ENCODE results near the gene RHBDF2.

Gene RHBDF2

DNA sequence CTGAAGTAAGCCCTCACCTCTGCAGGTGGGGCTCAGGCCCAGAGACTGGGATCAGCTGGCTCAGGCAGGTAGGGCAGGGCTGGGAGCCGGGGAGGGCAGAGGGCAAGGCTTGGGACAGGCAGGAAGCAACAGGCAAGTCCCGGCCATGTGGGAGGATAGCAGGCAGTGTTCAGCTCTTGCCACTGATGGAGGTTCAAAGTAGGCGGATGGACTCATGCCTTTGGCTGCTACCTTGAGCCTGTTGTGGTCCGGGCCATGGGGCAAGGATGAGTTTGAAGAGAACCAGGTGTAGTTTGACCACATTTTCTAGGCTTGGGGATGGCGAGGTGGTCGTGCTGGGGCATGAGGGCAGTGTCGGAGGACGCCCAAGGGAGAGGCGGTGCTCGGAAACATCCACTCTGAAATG is 41.3 kb upstream of the RHBDF2 start:
- no peak overlapping the region for H3K4me3 Mint-ChIP-seq
- H3K9me3 Mint-ChIP-seq: no peaks in the 10 kb centered on the region
- no peaks in the 10 kb centered on the region for H3K36me3 Mint-ChIP-seq
- H3K27ac Mint-ChIP-seq: no peak overlapping the region
- no peak for DNase-seq
- peaks cover 5% of the 10 kb centered on the region for H3K4me1 Mint-ChIP-seq
- CTCF ChIA-PET: no interaction called here
- peaks cover 79% of the 10 kb centered on the region for H3K27me3 Mint-ChIP-seq

DNA sequence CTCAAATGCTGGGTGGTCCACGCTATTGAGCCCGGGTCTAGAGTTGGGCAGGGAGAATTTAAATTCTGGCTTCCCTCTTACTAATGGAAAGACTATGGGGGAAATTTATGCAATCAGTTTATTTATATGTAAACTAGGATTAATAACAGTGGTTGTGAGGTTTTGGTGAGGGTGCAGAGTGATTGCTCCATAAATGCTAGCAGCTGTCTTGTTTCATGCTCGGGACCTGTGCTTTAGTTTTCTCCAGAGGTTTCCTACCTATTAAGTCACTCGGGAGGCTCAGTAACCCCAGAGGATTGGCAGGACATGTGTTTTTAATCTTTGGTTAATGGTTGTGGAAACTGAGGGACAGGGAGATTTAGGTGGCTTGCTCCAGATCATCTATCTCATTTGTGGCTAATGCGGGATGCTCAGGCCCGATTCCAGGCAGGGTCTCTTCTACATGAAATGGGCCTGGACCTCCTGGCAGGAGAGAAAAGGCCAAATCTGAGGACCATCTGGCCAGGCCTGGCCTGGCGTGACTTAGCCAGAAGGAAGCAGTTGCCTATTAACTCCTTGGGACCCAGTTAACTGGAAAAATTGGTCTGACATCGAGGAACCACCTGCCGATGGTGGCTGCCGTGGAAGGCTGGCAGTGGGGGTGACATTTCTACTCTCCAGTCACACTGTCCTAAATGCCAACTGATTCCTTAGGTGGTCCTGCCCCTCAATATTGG is 40.7 kb upstream of the RHBDF2 start:
- Mint-ChIP-seq H3K4me1 (peaks cover 5% of the 10 kb centered on the region), H3K4me3 (no peak overlapping the region), H3K27ac (no peak overlapping the region), H3K9me3 (no peaks in the 10 kb centered on the region), H3K27me3 (peaks cover 85% of the 10 kb centered on the region), H3K36me3 (no peaks in the 10 kb centered on the region)
- CTCF ChIA-PET: no interaction called here
- DNase-seq: no peak

DNA sequence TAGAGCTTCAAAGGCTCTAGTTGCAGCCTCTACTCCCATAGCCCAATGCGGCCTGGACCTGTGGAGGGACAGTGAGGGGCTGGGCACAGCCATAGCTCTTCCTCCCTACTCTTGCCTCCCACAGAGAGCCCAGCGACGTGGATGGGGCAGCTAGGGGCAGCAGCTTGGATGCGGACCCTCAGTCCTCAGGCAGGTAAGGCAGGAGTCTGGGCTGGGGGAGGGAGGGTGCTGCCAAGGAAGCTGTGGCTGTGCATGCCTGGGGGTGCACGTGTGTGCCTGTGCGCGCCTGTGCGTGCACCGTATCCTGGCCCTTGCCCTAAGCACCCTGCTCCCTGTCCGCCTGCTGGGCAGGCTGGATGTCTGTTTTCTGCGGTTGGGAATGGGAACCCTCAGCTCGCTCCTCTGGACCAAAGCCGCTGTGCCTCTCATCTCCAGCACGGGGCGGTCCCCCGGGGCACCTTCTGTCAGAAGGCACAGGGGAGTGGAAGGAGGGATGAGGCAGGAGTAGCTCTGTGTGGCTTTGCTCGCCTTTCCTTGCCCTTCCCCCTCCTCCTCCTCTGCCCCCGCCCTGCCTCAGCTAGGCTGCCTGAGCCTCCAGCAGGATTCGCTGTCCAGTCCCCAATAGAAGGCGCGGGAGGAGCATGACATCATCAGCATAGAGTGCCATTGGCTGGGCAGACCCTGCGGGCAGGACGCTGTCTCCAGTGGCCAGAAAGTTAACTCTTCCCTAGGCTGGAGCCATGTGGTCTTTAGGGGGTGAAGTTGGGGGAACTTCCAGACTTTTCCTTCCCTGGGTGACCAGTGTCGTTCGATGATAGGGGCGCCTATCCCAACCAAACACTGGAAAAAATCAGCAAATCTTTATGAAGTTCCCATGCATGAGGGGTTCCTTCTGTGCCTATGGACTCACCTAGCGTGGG is 39.4 kb upstream of the RHBDF2 start:
- DNase-seq: peak; percentile 58

DNA sequence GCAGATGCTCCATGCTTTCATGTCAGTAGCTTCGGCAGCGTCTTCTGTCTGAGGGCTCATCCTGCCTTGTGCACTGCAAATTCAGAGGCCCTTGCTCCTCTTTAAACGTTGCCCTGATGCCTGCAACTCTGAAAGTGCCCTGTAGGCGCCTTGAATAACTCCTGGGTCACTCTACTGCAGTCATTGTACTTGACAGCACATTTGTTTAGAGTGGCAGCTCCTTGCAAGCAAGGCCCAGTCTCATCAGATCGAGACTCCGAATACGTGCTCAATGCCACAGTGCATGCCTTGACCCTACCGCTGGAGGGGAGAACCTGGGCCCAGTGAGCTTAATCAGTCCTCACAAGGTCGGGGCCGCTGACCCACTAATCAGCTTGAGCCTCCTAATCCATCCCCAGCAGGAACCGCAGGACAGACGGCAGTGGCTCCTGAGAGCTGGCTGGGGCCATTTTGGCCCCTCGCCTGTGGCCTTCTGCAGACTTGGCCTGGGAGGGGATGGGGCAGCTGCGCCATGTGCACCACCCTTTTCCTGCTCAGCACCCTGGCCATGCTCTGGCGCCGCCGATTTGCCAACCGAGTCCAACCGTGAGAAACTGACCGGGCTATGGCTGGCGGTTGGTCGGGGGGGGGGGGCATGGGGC is 38.5 kb upstream of the RHBDF2 start, which contains the start of gene PRCD:
PRCD (plus strand) TSS at position 414 of the 641 bp plus-strand sequence; CDS start at position 512, 98 bp downstream.
- no peak within 1 kb of the TSS for H3K27ac Mint-ChIP-seq
- H3K4me1 Mint-ChIP-seq: peaks cover 5% of the 10 kb centered on the region
- peaks cover 100% of the 10 kb centered on the region for H3K27me3 Mint-ChIP-seq
- H3K4me3 Mint-ChIP-seq: no peak within 1 kb of the TSS
- no peak for DNase-seq
- no peaks in the 10 kb centered on the region for H3K36me3 Mint-ChIP-seq
- no peaks in the 10 kb centered on the region for H3K9me3 Mint-ChIP-seq
- CTCF ChIA-PET: interaction anchor here (1.1 to 1.4 kb wide), 3 partner anchors 10 to 84 kb away, joined by 3 to 6 read pairs (median 3); no protein-coding TSS in a partner anchor

More for the DNA sequence above, 39.4 kb upstream of the RHBDF2 start:
- Mint-ChIP-seq H3K9me3 (no peaks in the 10 kb centered on the region), H3K4me1 (peaks cover 5% of the 10 kb centered on the region), H3K27me3 (peaks cover 98% of the 10 kb centered on the region), H3K27ac (no peak overlapping the region), H3K36me3 (no peaks in the 10 kb centered on the region), H3K4me3 (no peak overlapping the region)
- CTCF ChIA-PET: interaction anchor here (0.6 to 1.4 kb wide), 5 partner anchors 9 to 901 kb away, joined by 3 to 6 read pairs (median 3); no protein-coding TSS in a partner anchor

GRCh38 chr17:76538941-76539570 is 37.8 kb upstream of the RHBDF2 start:
- DNase-seq: no peak
- peaks cover 5% of the 10 kb centered on the region for H3K4me1 Mint-ChIP-seq
- CTCF ChIA-PET: interaction anchor here (1.1 kb wide), 1 partner anchor 10 kb away, joined by 3 read pairs; no protein-coding TSS in a partner anchor
- H3K9me3 Mint-ChIP-seq: no peaks in the 10 kb centered on the region
- H3K27ac Mint-ChIP-seq: no peak overlapping the region
- H3K36me3 Mint-ChIP-seq: no peaks in the 10 kb centered on the region
- peaks cover 100% of the 10 kb centered on the region for H3K27me3 Mint-ChIP-seq
- H3K4me3 Mint-ChIP-seq: no peak overlapping the region

DNA sequence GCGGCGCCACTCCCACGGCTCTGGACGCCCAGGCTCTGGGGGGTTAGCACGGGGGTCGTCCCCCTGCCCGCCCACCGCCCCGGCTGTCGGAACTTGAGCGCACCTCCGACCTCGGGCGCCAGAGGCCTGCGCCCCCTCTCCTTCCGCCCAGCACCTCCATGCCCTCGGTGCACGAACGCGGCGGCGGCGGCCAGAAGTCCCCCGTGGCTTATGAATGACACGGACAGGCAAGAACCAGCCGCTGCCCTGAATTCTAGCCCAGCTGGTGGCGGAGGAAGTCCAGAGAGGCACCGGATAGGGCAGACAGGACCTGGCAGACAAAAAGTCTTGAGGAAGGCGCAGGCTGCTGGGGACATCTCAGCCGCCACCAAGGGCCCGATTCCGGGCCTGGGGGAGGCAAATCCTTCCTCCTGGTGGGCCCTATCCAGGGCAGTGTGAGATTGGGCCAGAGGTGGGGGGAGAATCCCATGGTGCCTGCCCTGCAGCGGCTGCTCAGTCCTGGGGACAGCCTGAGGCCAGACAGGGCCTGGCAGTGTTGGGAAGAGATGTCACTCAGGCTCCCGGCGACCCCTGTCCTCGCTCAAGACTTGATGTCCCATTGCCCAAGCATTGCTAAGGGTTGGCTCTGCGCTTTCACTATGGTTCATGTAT is 37.2 kb upstream of the RHBDF2 start:
- Mint-ChIP-seq H3K4me1 (peaks cover 5% of the 10 kb centered on the region), H3K4me3 (no peak overlapping the region), H3K9me3 (no peaks in the 10 kb centered on the region), H3K27me3 (peaks cover 99% of the 10 kb centered on the region), H3K27ac (no peak overlapping the region), H3K36me3 (no peaks in the 10 kb centered on the region)
- CTCF ChIA-PET: no interaction called here
- DNase-seq: no peak

GRCh38 chr17:76537578-76538280 is 36.5 kb upstream of the RHBDF2 start, which contains the start of gene CYGB:
Gene CYGB (minus strand): TSS chr17:76537709. CDS start chr17:76537542, 167 bp downstream.
- Mint-ChIP-seq H3K4me1 (peaks cover 5% of the 10 kb centered on the region), H3K27me3 (peaks cover 97% of the 10 kb centered on the region), H3K36me3 (no peaks in the 10 kb centered on the region), H3K4me3 (no peak within 1 kb of the TSS), H3K9me3 (no peaks in the 10 kb centered on the region), H3K27ac (no peak within 1 kb of the TSS)
- peak; percentile 47 for DNase-seq
- CTCF ChIA-PET: interaction anchor here (0.6 to 1.5 kb wide), 3 partner anchors 9 to 39 kb away, joined by 3 to 5 read pairs (median 3); no protein-coding TSS in a partner anchor

DNA sequence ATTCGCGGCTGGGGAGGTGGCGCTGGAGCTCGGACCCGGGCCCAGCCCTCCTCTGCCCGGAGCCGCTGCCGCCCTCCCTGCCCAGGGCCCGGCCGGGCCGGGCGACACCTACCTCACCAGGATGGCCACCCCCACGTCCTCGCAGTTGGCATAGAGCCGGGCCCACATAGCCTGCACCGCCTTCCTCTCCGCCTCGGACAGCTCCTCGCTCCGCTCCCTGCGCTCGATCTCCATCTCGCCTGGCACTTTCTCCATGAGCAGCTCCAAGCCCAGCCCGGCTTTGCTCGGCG is 36.0 kb upstream of the RHBDF2 start:
- Mint-ChIP-seq H3K9me3 (no peaks in the 10 kb centered on the region), H3K36me3 (no peaks in the 10 kb centered on the region), H3K27me3 (peaks cover 97% of the 10 kb centered on the region), H3K27ac (no peak overlapping the region), H3K4me3 (no peak overlapping the region), H3K4me1 (peaks cover 5% of the 10 kb centered on the region)
- CTCF ChIA-PET: interaction anchor here (0.6 to 1.5 kb wide), 3 partner anchors 9 to 40 kb away, joined by 3 to 5 read pairs (median 3); no protein-coding TSS in a partner anchor
- no peak for DNase-seq

DNA sequence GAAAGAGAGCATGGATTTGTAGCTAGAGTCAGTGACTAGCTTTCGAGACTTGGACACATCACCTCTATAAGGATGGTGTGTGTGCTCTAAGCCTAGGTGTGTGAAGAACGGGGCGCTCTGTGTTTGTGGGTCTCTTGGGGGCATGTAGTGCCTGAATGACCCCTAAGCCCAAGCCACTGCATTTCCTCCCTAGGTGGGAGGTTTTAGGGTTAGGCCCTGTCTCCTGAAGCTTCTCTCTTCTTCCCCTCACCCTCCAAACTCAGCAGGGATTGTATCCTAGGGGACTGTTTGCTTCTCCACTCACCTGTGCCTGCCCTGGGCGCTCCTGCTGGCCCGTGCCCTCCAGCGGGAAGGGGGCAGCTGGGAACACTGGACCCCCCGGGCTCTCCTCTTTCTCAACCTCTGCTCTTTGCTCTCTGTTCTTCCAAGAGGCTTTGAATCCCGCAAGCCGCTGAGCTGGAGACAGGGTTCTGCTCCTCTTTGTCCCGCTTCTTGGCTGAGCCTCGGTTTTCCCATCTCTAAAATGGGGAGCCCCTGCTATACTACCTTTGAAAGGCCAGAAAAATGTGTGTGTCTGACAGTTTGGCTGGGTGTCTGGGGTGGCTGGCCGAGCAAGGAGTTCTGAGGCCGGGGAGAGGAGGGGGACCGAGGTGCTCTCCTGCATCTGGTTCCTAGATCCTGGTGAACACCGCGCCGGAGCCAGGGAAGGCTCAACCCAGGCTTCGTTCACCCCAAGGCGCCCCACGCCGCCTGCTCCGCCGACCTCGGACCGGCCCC is 35.5 kb upstream of the RHBDF2 start:
- no peak overlapping the region for H3K27ac Mint-ChIP-seq
- H3K4me1 Mint-ChIP-seq: peaks cover 5% of the 10 kb centered on the region
- peaks cover 97% of the 10 kb centered on the region for H3K27me3 Mint-ChIP-seq
- no peak for DNase-seq
- no peaks in the 10 kb centered on the region for H3K9me3 Mint-ChIP-seq
- H3K36me3 Mint-ChIP-seq: no peaks in the 10 kb centered on the region
- CTCF ChIA-PET: interaction anchor here (0.6 to 1.5 kb wide), 5 partner anchors 10 to 88 kb away, joined by 3 to 5 read pairs (median 3); no protein-coding TSS in a partner anchor
- no peak overlapping the region for H3K4me3 Mint-ChIP-seq

DNA sequence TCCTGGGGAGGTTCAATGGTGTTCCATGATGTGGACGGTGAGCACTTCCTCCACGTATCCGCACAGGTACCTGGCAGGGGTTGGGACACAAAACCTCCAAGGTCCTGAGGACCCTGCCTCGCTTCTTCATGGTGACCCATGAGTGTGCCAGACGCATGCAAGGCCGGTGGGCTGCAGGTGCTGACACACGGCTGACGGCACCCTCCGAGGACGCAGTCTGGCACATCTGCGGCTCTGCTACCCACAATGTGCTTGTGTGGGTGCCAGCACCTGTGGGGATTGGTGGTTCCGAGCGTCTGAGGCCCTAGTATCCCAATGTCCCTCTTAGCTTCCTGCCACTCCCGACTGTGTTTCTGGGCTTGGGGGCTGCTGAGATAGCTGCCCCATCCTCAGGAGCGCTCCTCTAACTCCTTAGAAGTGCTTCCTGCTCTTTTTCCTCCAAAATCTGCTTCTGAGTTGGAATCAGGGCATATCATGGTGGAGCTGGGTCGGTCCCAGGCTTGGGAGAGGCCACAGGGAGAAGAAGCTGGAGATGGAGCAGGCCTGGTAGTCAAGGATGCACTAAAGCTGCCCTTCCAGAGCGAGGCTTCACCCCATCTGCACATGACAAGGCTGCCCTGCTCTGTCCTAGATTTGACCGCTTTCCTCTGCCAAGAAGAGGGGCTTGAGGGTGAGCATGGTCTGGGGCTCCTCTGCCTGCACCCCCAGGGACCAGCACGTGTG is 34.7 kb upstream of the RHBDF2 start:
- CTCF ChIA-PET: interaction anchor here (1.1 to 1.2 kb wide), 2 partner anchors 11 to 89 kb away, joined by 3 to 5 read pairs; no protein-coding TSS in a partner anchor
- Mint-ChIP-seq H3K4me3 (no peak overlapping the region), H3K9me3 (no peaks in the 10 kb centered on the region), H3K27me3 (peaks cover 93% of the 10 kb centered on the region), H3K27ac (no peak overlapping the region), H3K36me3 (no peaks in the 10 kb centered on the region), H3K4me1 (peaks cover 5% of the 10 kb centered on the region)
- DNase-seq: no peak

- no peak for DNase-seq
- CTCF ChIA-PET: interaction anchor here (1.1 to 1.2 kb wide), 2 partner anchors 12 to 89 kb away, joined by 3 to 5 read pairs; no protein-coding TSS in a partner anchor
- H3K9me3 Mint-ChIP-seq: no peaks in the 10 kb centered on the region
- H3K4me3 Mint-ChIP-seq: no peak overlapping the region
- no peaks in the 10 kb centered on the region for H3K4me1 Mint-ChIP-seq
- peaks cover 89% of the 10 kb centered on the region for H3K27me3 Mint-ChIP-seq
- H3K36me3 Mint-ChIP-seq: no peaks in the 10 kb centered on the region
- H3K27ac Mint-ChIP-seq: no peak overlapping the region
Observed at GRCh38 chr17:76534831-76535732, 33.9 kb upstream of the RHBDF2 start.

Data from activated naive CD4-positive, alpha-beta T cell treated with anti-CD3 and anti-CD28 coated beads, Interleukin-2, amount 10 ng/mL, durations not matched to agents 7 days and 5 days (primary cell).